GM19467 (cell line): ENCODE measurements around the gene SPNS3.

Experiments
- ATAC-seq: cut with Tn5 transposase; IDR thresholded peaks from one replicate; pipeline ENCODE4 v1.9.1; 2021; ENCODE audit warnings: mild to moderate bottlenecking, moderate library complexity; ENCODE audit not compliant: unreplicated experiment

SPNS3 gene

GRCh38 chr17:4506175-4506813 lies 72.6 kb downstream of the SPNS3 start:
- no peak for ATAC-seq

- ATAC-seq: no peak
These were observed 73.2 kb downstream of the SPNS3 start for GRCh38 chr17:4506892-4507291.

- ATAC-seq: no peak
These were observed 73.8 kb downstream of the SPNS3 start for GRCh38 chr17:4507361-4508111.

- no peak for ATAC-seq
These were observed 74.5 kb downstream of the SPNS3 start for GRCh38 chr17:4508207-4508606.

GRCh38 chr17:4509401-4509800 lies 75.7 kb downstream of the SPNS3 start:
- no peak for ATAC-seq

GRCh38 chr17:4509923-4510617 lies 76.3 kb downstream of the SPNS3 start:
- no peak for ATAC-seq

- ATAC-seq: no peak
These were observed 76.8 kb downstream of the SPNS3 start for GRCh38 chr17:4510618-4510941.

GRCh38 chr17:4511199-4511932 lies 77.6 kb downstream of the SPNS3 start:
- no peak for ATAC-seq

- ATAC-seq: no peak
These were observed 78.7 kb downstream of the SPNS3 start for GRCh38 chr17:4512156-4513112.

GRCh38 chr17:4513113-4514032 lies 79.6 kb downstream of the SPNS3 start:
- ATAC-seq: no peak

GRCh38 chr17:4514206-4514605 lies 80.5 kb downstream of the SPNS3 start:
- no peak for ATAC-seq

- ATAC-seq: no peak
These were observed 81.0 kb downstream of the SPNS3 start for GRCh38 chr17:4514779-4515178.

GRCh38 chr17:4515501-4515900 lies 81.8 kb downstream of the SPNS3 start:
- no peak for ATAC-seq

- no peak for ATAC-seq
These were observed 83.0 kb downstream of the SPNS3 start for GRCh38 chr17:4516735-4517134.

- ATAC-seq: no peak
These were observed 85.2 kb downstream of the SPNS3 start for GRCh38 chr17:4518901-4519300.

- ATAC-seq: no peak
These were observed 85.6 kb downstream of the SPNS3 start for GRCh38 chr17:4519361-4519788.

- no peak for ATAC-seq
These were observed 86.5 kb downstream of the SPNS3 start for GRCh38 chr17:4520060-4520893.

- no peak for ATAC-seq
These were observed 87.3 kb downstream of the SPNS3 start for GRCh38 chr17:4520894-4521600.
